Measurements from ENCODE around the gene ZNF880.
"Not testable (repeated sequence)": the region's sequence is repeated elsewhere in the genome, so short reads cannot be mapped to it uniquely, and the experiment has no call there.

ZNF880 gene

GRCh38 chr19:52369559-52370340 is at the start of gene ZNF880:
TSS of gene ZNF880 (plus strand) at chr19:52369923. CDS start at chr19:52369966, 43 bp downstream.
- TF ChIP-seq CTCF (IDR thresholded peaks at IDR 0.05; ENCODE audit: insufficient read depth, low read depth, low read length, missing control alignments) = peak; percentile 4
- peak; percentile 91 for DNase-seq (ENCODE audit: low read depth)

GRCh38 chr19:52322429-52322828 is 47.3 kb upstream of the ZNF880 start:
- no peak for DNase-seq (ENCODE audit: low read depth)
- H3K4me3 ChIP-seq (ENCODE audit: low read length) = no peak overlapping the region
- TF ChIP-seq CTCF (IDR thresholded peaks at IDR 0.05; ENCODE audit: insufficient read depth, low read depth, low read length, missing control alignments) = no peak

More at GRCh38 chr19:52369559-52370340, at the start of gene ZNF880:
- peak within 1 kb of the TSS; percentile 98 for H3K4me3 ChIP-seq (ENCODE audit: low read length)

GRCh38 chr19:52331757-52332156 is 38.0 kb upstream of the ZNF880 start:
- TF ChIP-seq CTCF (IDR thresholded peaks at IDR 0.05; ENCODE audit: insufficient read depth, low read depth, low read length, missing control alignments) = no peak
- H3K4me3 ChIP-seq (ENCODE audit: low read length) = no peak overlapping the region
- no peak for DNase-seq (ENCODE audit: low read depth)

GRCh38 chr19:52335768-52336116 is 34.0 kb upstream of the ZNF880 start:
- peak overlapping the region; percentile 81 for H3K4me3 ChIP-seq (ENCODE audit: low read length)
- TF ChIP-seq CTCF (IDR thresholded peaks at IDR 0.05; ENCODE audit: insufficient read depth, low read depth, low read length, missing control alignments) = no peak
- no peak for DNase-seq (ENCODE audit: low read depth)

- peak within 1 kb of the TSS; percentile 81 for H3K4me3 ChIP-seq (ENCODE audit: low read length)
- TF ChIP-seq CTCF (IDR thresholded peaks at IDR 0.05; ENCODE audit: insufficient read depth, low read depth, low read length, missing control alignments) = no peak
Observed at GRCh38 chr19:52336117-52336790, 33.5 kb upstream of the ZNF880 start, which contains the start of gene ZNF610. TSS of gene ZNF610 (plus strand) at chr19:52336243. CDS start at chr19:52349173, 12,930 bp downstream.

GRCh38 chr19:52336791-52337381 is 32.8 kb upstream of the ZNF880 start:
- DNase-seq (ENCODE audit: low read depth) = no peak

More at GRCh38 chr19:52336117-52336790, 33.5 kb upstream of the ZNF880 start, which contains the start of gene ZNF610:
- peak; percentile 74 for DNase-seq (ENCODE audit: low read depth)

GRCh38 chr19:52339022-52339421 is 30.7 kb upstream of the ZNF880 start:
- not testable (repeated sequence) for DNase-seq (ENCODE audit: low read depth); H3K4me3 ChIP-seq (ENCODE audit: low read length)

More at GRCh38 chr19:52336791-52337381, 32.8 kb upstream of the ZNF880 start:
- H3K4me3 ChIP-seq (ENCODE audit: low read length) = peak overlapping the region; percentile 81
- TF ChIP-seq CTCF (IDR thresholded peaks at IDR 0.05; ENCODE audit: insufficient read depth, low read depth, low read length, missing control alignments) = no peak
